WTC11 (cell line): ENCODE data around the gene HLF. TPM values are rescaled to one million over a fixed set of nuclear protein-coding genes. Genes with fewer than 3 reads are reported as not detected.

Experiments used
- ATAC-seq: fragments of 200-7000 bp; cut with Tn5 transposase; 2 replicates; pipeline ENCODE4 v1.10.0; 2021; ENCODE audit warnings: mild to moderate bottlenecking, moderate library complexity
- CTCF ChIA-PET: fragments of 300-600 bp; sonication (Branson Sonifier 250); formaldehyde crosslinking; loops from one replicate; lab custom pipeline; 2021; ENCODE audit warnings: antibody characterized with exemption; lab: Charles Lee
- POLR2A ChIA-PET: fragments of 350-600 bp; sonication (Branson Sonifier 250); formaldehyde crosslinking; loops from one replicate; lab custom pipeline; 2021; ENCODE audit warnings: antibody characterized with exemption; lab: Charles Lee
- DNase-seq: peaks from one replicate; pipeline ENCODE4 v3.0.0; 2021; ENCODE audit warnings: low spot score
- H3K27ac Mint-ChIP-seq: 2 replicates; pipeline ENCODE4 v1.8.0; 2021; ENCODE audit warnings: mixed read lengths
- H3K27me3 Mint-ChIP-seq: 2 replicates; pipeline ENCODE4 v1.8.0; 2021; ENCODE audit warnings: low read depth, mild to moderate bottlenecking, moderate library complexity, mixed read lengths
- H3K36me3 Mint-ChIP-seq: 2 replicates; pipeline ENCODE4 v1.8.0; 2021; ENCODE audit warnings: mixed read lengths
- H3K4me1 Mint-ChIP-seq: 2 replicates; pipeline ENCODE4 v1.8.0; 2022; ENCODE audit warnings: mixed read lengths
- H3K4me3 Mint-ChIP-seq: 2 replicates; pipeline ENCODE4 v1.8.0; 2021; ENCODE audit warnings: mild to moderate bottlenecking, moderate library complexity, mixed read lengths
- H3K9me3 Mint-ChIP-seq: 2 replicates; pipeline ENCODE4 v1.8.0; 2021; ENCODE audit warnings: mixed read lengths
- CREM ChIP-seq: sonication (generic); formaldehyde crosslinking; IDR thresholded peaks from 2 replicates; pipeline ENCODE4 v1.8.1; 2022; ENCODE audit warnings: mild to moderate bottlenecking, missing genetic modification reagents, moderate library complexity
- E2F1 ChIP-seq: sonication (generic); formaldehyde crosslinking; IDR thresholded peaks from 2 replicates; pipeline ENCODE4 v1.8.0; 2022; ENCODE audit warnings: mild to moderate bottlenecking, missing genetic modification reagents
- ESRRA ChIP-seq: sonication (generic); formaldehyde crosslinking; IDR thresholded peaks from 2 replicates; pipeline ENCODE4 v1.8.1; 2022; ENCODE audit warnings: mild to moderate bottlenecking, missing genetic modification reagents, borderline replicate concordance
- ETV6 ChIP-seq: sonication (generic); formaldehyde crosslinking; IDR thresholded peaks from 2 replicates; pipeline ENCODE4 v1.8.1; 2022; ENCODE audit warnings: mild to moderate bottlenecking, missing genetic modification reagents
- FOXP1 ChIP-seq: sonication (generic); formaldehyde crosslinking; IDR thresholded peaks from 2 replicates; pipeline ENCODE4 v1.8.0; 2022; ENCODE audit warnings: missing genetic modification reagents, mild to moderate bottlenecking, moderate library complexity, borderline replicate concordance
- HMGA2 ChIP-seq: fragments of 250-450 bp; sonication (Bioruptor Pico); IDR thresholded peaks from 2 replicates; pipeline ENCODE4 v1.4.0; 2021; ENCODE audit warnings: mild to moderate bottlenecking, moderate library complexity
- MAX ChIP-seq: sonication (generic); formaldehyde crosslinking; IDR thresholded peaks from 2 replicates; pipeline ENCODE4 v1.8.0; 2022; ENCODE audit warnings: mild to moderate bottlenecking, missing genetic modification reagents
- MLX ChIP-seq: sonication (generic); formaldehyde crosslinking; IDR thresholded peaks from 2 replicates; pipeline ENCODE4 v1.8.1; 2023; ENCODE audit warnings: mild to moderate bottlenecking, missing genetic modification reagents, moderate library complexity
- MXD4 ChIP-seq: fragments of 250-450 bp; sonication (Bioruptor Pico); IDR thresholded peaks from 2 replicates; pipeline ENCODE4 v1.8.0; 2021; ENCODE audit warnings: mild to moderate bottlenecking, moderate library complexity, borderline replicate concordance
- PRDM15 ChIP-seq: sonication (generic); formaldehyde crosslinking; IDR thresholded peaks from 2 replicates; pipeline ENCODE4 v1.8.0; 2022; ENCODE audit warnings: missing genetic modification reagents
- PREB ChIP-seq: sonication (generic); formaldehyde crosslinking; IDR thresholded peaks from 2 replicates; pipeline ENCODE4 v1.8.1; 2022; ENCODE audit warnings: mild to moderate bottlenecking, missing genetic modification reagents, moderate library complexity, borderline replicate concordance
- RELA ChIP-seq: sonication (generic); formaldehyde crosslinking; IDR thresholded peaks from 2 replicates; pipeline ENCODE4 v1.8.1; 2022; ENCODE audit warnings: missing genetic modification reagents, mild to moderate bottlenecking, borderline replicate concordance
- SP1 ChIP-seq: sonication (generic); formaldehyde crosslinking; conservative IDR thresholded peaks from 2 replicates; pipeline ENCODE4 v1.8.1; 2022; ENCODE audit warnings: missing genetic modification reagents
- TEAD1 ChIP-seq: sonication (generic); formaldehyde crosslinking; IDR thresholded peaks from 2 replicates; pipeline ENCODE4 v1.8.0; 2022; ENCODE audit warnings: mild to moderate bottlenecking, missing genetic modification reagents
- ZNF263 ChIP-seq: sonication (generic); formaldehyde crosslinking; IDR thresholded peaks from 2 replicates; pipeline ENCODE4 v1.8.1; 2022; ENCODE audit warnings: low read depth, mild to moderate bottlenecking, moderate library complexity, missing genetic modification reagents
- ZNF423 ChIP-seq: fragments of 250-450 bp; sonication (Bioruptor Pico); IDR thresholded peaks from 2 replicates; pipeline ENCODE4 v2.1.2; 2022; ENCODE audit warnings: mild to moderate bottlenecking, moderate library complexity
- ZNF425 ChIP-seq: fragments of 250-450 bp; sonication (Bioruptor Pico); conservative IDR thresholded peaks from 2 replicates; pipeline ENCODE4 v1.9.0; 2021; ENCODE audit warnings: mild to moderate bottlenecking
- total RNA-seq: library from RNA; stranded (reverse); gene quantifications from 3 replicates; pipeline ENCODE4 v1.2.3, GENCODE V29; 2021
- TF ChIP-seq, protein P1 (sequence below): sonication (generic); formaldehyde crosslinking; IDR thresholded peaks from 2 replicates; pipeline ENCODE4 v1.8.1; 2023; ENCODE audit warnings: mild to moderate bottlenecking, moderate library complexity, missing genetic modification reagents
- TF ChIP-seq, protein P2 (sequence below): fragments of 200-600 bp; IDR thresholded peaks from 2 replicates; pipeline ENCODE4 v1.8.0; 2022; ENCODE audit warnings: antibody characterized with exemption

HLF gene
- total RNA-seq, 1 experiment from 2014 or later = 0.31 TPM

DNA sequence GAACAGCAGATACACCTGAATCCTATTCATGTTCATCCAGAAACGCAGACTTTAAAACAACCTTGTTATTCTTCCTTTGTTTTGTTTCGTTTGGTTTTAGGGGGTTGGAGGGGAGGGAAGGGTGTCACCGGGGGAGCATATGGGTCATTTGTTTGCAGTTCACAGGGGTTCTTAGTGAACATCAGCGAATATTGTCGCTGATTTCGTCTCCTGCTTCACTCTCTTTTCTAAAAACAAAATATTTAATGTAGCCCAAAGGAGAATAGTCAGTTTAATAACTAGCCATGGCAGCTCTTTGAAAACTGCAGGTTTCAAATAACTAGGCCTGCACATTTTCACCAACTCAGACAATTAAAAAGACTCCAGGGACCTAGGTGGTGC is 37.6 kb downstream of the HLF start:
- Mint-ChIP-seq H3K4me3 (no peak overlapping the region), H3K27me3 (no peaks in the 10 kb centered on the region; the same call in 1 of the 2 replicates), H3K9me3 (no peaks in the 10 kb centered on the region), H3K36me3 (no peaks in the 10 kb centered on the region), H3K4me1 (peaks cover 15% of the 10 kb centered on the region), H3K27ac (no peak overlapping the region)
- TF ChIP-seq, protein P1, sequence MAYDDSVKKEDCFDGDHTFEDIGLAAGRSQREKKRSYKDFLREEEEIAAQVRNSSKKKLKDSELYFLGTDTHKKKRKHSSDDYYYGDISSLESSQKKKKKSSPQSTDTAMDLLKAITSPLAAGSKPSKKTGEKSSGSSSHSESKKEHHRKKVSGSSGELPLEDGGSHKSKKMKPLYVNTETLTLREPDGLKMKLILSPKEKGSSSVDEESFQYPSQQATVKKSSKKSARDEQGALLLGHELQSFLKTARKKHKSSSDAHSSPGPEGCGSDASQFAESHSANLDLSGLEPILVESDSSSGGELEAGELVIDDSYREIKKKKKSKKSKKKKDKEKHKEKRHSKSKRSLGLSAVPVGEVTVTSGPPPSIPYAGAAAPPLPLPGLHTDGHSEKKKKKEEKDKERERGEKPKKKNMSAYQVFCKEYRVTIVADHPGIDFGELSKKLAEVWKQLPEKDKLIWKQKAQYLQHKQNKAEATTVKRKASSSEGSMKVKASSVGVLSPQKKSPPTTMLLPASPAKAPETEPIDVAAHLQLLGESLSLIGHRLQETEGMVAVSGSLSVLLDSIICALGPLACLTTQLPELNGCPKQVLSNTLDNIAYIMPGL (CRISPR knock-in tag) = no peak
- no peak for TF ChIP-seq SP1 (CRISPR knock-in tag)
- POLR2A ChIA-PET = no interaction called here
- DNase-seq = no peak
- CTCF ChIA-PET = no interaction called here
- no peak for ATAC-seq

DNA sequence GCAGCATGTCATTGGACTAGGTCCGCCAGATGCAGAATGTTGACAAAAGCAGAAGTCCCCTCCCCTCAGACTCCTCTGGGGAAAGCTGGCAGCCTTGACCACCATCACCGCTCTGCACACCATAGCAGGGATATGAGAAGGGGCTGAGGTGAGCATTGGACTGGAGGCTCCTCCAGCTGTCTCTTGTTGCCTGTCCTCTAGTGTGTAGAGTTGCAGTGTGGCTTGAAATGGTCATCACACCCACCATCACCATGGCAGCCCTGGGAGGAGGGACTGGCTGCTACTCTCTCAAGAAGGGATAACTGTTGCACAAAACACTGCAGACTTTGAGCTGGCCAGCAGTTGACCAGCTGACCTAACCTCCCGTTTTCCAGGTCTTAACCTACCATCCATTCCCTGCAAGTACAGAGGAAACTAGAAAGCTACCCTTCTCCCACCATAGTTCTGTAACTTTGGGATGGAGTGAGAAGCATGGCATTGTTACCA is 38.3 kb downstream of the HLF start:
- H3K9me3 Mint-ChIP-seq = no peaks in the 10 kb centered on the region
- TF ChIP-seq PRDM15 (CRISPR knock-in tag) (no peak), FOXP1 (CRISPR knock-in tag) (no peak), HMGA2 (no peak), CREM (no peak), ZNF423 (no peak), RELA (CRISPR knock-in tag) (no peak), PREB (no peak), E2F1 (CRISPR knock-in tag) (no peak), ZNF425 (no peak), ESRRA (no peak), ZNF263 (no peak), MXD4 (CRISPR knock-in tag) (no peak), ETV6 (CRISPR knock-in tag) (no peak), MLX (CRISPR knock-in tag) (no peak), TEAD1 (CRISPR knock-in tag) (no peak), MAX (no peak)
- TF ChIP-seq, protein P2, sequence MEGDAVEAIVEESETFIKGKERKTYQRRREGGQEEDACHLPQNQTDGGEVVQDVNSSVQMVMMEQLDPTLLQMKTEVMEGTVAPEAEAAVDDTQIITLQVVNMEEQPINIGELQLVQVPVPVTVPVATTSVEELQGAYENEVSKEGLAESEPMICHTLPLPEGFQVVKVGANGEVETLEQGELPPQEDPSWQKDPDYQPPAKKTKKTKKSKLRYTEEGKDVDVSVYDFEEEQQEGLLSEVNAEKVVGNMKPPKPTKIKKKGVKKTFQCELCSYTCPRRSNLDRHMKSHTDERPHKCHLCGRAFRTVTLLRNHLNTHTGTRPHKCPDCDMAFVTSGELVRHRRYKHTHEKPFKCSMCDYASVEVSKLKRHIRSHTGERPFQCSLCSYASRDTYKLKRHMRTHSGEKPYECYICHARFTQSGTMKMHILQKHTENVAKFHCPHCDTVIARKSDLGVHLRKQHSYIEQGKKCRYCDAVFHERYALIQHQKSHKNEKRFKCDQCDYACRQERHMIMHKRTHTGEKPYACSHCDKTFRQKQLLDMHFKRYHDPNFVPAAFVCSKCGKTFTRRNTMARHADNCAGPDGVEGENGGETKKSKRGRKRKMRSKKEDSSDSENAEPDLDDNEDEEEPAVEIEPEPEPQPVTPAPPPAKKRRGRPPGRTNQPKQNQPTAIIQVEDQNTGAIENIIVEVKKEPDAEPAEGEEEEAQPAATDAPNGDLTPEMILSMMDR = no peak
- H3K36me3 Mint-ChIP-seq = no peaks in the 10 kb centered on the region
- no peak for DNase-seq
- no peak for ATAC-seq
- no peak overlapping the region for H3K27ac Mint-ChIP-seq
- H3K4me3 Mint-ChIP-seq = no peak overlapping the region
- H3K27me3 Mint-ChIP-seq = no peaks in the 10 kb centered on the region; the same call in 1 of the 2 replicates
- CTCF ChIA-PET = interaction anchor here (1.1 to 1.4 kb wide), 2 partner anchors 46 to 54 kb away, joined by 5 read pairs; no protein-coding TSS in a partner anchor
- peaks cover 21% of the 10 kb centered on the region for H3K4me1 Mint-ChIP-seq
- POLR2A ChIA-PET = no interaction called here
